Mucosa of rectum (tissue), 2 donors: ENCODE results near the gene PSME3.

Experiments
- H3K27ac ChIP-seq, 2 donors: one replicate each; pipeline ENCODE4 v1.7.0; 2013; ENCODE audit warnings: inconsistent platforms in 2 of 2, low read depth in 2 of 2, low read length in 2 of 2
- H3K27me3 ChIP-seq, 2 donors: one replicate each; pipeline ENCODE4 v1.7.0; 2013; ENCODE audit warnings: low read length in 2 of 2; ENCODE audit not compliant: control insufficient read depth in 2 of 2, insufficient read depth in 2 of 2
- H3K36me3 ChIP-seq, 2 donors: one replicate each; pipeline ENCODE4 v1.7.0; 2013; ENCODE audit warnings: low read length in 2 of 2; ENCODE audit not compliant: control insufficient read depth in 2 of 2, insufficient read depth in 2 of 2
- H3K4me1 ChIP-seq, 2 donors: one replicate each; pipeline ENCODE4 v1.7.0; 2013; ENCODE audit warnings: low read length in 2 of 2, mild to moderate bottlenecking in 1 of 2; ENCODE audit not compliant: control insufficient read depth in 2 of 2, insufficient read depth in 2 of 2
- H3K4me3 ChIP-seq, 2 donors: one replicate each; pipeline ENCODE4 v1.7.0; 2013; ENCODE audit warnings: low read length in 2 of 2
- H3K9ac ChIP-seq, 2 donors: one replicate each; pipeline ENCODE4 v1.7.0; 2013; ENCODE audit warnings: low read length in 2 of 2, low read depth in 1 of 2, mild to moderate bottlenecking in 1 of 2
- H3K9me3 ChIP-seq, 2 donors: one replicate each; pipeline ENCODE4 v1.7.0; 2013; ENCODE audit warnings: low read length in 2 of 2; ENCODE audit not compliant: control insufficient read depth in 2 of 2
- donor health status: healthy.
- donor health status: Normal muscosa, but diverticular disease.

PSME3 gene

DNA sequence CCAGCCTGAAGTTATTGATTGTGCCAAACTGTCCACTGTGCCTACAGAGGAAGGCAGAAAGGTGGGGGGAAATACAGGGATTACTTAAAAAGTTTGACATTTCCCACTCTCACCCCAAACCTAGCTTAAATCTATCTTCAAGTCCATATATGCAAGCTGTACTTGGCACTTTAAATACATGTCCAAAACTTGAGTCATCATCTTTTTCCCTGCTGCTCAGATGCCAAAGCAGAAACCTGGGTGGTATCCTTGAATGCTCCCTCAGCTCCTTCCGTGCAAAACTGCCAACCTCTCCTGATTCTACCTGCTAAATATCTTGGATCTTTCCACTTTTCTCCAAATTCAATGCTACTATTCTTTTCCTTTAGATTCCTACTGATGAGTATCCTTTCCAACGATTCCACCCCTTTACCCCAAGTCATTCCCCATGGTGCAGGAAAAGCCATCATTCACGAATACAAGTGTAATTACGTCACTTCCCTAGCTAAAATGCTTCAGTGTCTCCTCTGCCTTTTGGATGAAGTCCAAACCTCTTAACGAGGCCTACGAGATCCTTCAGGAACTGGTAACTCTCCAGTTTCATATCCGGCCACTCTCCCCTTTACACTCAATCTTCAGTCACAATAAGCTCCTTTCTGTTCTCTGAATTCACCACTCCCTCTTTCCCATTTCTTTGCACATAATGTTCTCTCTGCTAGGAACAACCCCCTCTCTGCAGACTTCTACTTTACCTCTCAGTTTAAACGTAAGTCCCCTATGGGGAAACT, 18.4 kb upstream of the PSME3 start:
- H3K9ac ChIP-seq = no peak overlapping the region
- H3K27ac ChIP-seq = no peak overlapping the region
- no peaks in the 10 kb centered on the region for H3K4me1 ChIP-seq
- H3K36me3 ChIP-seq = peaks cover 64 to 73% of the 10 kb centered on the region in 2 donors
- no peaks in the 10 kb centered on the region for H3K27me3 ChIP-seq
- H3K9me3 ChIP-seq = no peaks in the 10 kb centered on the region
- no peak overlapping the region for H3K4me3 ChIP-seq

DNA sequence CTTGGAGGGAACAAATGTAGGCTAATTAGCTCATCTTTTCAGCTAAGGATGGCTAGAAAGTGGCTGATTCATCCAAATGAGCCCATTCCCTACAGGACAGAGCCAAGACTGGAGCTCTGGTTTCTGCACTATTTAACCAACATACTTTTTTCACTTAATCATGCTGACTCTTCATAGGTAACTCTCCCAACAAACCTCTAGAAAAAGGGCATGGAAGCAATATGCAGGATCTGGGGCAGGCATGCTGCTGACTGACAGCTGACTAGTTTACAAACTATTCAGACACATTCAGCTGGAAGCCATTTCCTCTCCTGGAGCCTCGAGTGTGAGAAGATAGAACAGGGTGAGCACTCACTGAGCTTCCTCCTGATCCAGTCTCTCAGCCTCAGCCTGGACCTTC, 15.3 kb upstream of the PSME3 start:
- H3K27ac ChIP-seq = no peak overlapping the region
- H3K4me1 ChIP-seq = no peaks in the 10 kb centered on the region
- no peak overlapping the region for H3K4me3 ChIP-seq
- H3K9me3 ChIP-seq = no peaks in the 10 kb centered on the region
- no peaks in the 10 kb centered on the region for H3K27me3 ChIP-seq
- H3K9ac ChIP-seq = no peak overlapping the region
- H3K36me3 ChIP-seq = peaks cover 60 to 76% of the 10 kb centered on the region in 2 donors

DNA sequence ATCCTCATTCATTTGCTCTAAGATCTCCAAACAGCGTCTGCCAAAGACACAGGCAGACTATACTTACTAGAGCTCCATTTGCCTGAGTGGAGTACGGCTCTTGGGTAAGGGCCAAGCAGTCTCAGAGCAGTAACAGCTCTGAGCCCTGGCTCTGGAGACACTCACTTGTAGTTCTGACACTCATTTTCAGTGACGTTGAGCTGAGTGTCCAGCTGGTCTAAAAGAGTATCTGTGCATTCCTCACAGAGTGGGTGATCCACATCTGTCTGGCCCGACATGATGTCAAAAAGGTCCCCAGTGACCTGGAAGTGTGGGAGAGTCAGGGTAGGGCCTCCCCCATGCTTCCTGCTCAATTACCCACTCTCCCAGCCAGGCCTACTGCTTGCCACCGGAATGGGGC, 14.8 kb upstream of the PSME3 start:
- Histone ChIP-seq H3K27ac (no peak overlapping the region), H3K4me3 (no peak overlapping the region), H3K36me3 (peaks cover 59 to 75% of the 10 kb centered on the region in 2 donors), H3K27me3 (no peaks in the 10 kb centered on the region), H3K9ac (no peak overlapping the region), H3K9me3 (no peaks in the 10 kb centered on the region), H3K4me1 (peaks cover under 1% of the 10 kb centered on the region in 2 donors)

DNA sequence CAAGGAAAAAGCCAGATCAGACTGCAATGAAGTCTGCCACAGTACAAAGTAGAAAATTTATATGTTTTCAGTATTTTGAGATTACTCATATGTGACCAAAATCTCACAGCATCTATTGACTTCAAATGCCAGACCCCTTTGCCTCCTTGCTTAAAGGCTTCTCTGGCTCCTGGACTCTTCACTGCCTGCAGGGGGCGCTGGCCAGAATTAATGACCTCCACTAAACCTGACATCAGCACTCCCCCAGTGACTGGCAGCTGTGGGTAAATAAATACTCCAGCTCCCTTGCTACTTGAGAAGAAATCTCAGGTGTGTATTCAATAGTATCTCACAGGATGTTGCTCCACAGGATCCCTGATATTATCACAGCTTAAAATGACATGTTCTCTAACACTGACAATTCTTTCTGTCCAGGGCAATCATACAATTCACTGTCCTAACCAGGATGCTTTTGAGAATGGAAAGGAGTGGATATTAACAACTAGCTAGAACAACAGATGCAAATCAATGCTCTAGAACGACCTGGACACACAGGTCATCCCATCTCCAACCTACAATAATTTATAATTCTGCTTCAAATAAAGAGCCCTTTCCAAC, 13.2 kb upstream of the PSME3 start:
- H3K27ac ChIP-seq = no peak overlapping the region

DNA sequence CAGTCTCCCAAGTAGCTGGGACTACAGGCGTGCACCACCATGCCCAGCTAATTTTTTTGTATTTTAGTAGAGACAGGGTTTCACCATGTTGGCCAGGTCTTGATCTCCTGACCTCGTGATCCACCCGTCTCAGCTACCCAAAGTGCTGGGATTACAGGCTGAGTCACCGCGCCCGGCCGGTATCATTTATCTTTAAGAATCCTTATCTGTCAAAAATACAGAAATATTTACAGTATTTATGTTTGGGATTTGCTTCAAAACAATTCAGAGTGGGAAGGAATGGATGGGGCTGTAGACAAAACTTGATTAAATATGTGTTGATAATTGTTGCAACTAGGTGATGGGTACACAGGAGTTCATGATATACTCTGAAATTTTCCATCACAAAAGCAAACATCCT, 12.0 kb upstream of the PSME3 start:
- no peaks in the 10 kb centered on the region for H3K27me3 ChIP-seq

More for the DNA sequence above, 13.2 kb upstream of the PSME3 start:
- H3K4me1 ChIP-seq = peaks cover 4% of the 10 kb centered on the region in 2 donors
- H3K9me3 ChIP-seq = no peaks in the 10 kb centered on the region
- no peak overlapping the region for H3K9ac ChIP-seq
- no peak overlapping the region for H3K4me3 ChIP-seq
- H3K36me3 ChIP-seq = peaks cover 43 to 60% of the 10 kb centered on the region in 2 donors
- no peaks in the 10 kb centered on the region for H3K27me3 ChIP-seq

DNA sequence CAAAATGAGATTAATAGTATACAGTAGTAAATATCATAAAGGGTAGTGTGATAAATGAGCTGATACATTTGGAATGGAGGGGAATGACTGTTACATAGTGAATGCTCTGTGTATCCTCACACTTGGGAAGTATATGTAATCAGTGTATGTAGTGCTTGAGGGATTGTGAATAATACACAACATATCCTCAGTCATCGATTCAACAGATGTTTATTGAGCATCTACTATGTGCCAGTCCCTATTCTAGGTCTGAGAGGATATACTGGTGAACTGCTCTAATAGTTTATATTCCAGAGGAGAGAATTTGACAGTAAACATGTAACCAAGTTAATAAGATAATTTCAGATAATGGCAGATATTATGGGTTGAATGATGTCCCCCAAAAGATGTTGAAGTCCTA, 5.7 kb upstream of the PSME3 start:
- H3K4me3 ChIP-seq = no peak overlapping the region
- H3K27ac ChIP-seq = no peak overlapping the region

More for the DNA sequence above, 12.0 kb upstream of the PSME3 start:
- peaks cover 32 to 49% of the 10 kb centered on the region in 2 donors for H3K36me3 ChIP-seq
- H3K27ac ChIP-seq = no peak overlapping the region
- H3K9ac ChIP-seq = no peak overlapping the region
- H3K4me3 ChIP-seq = no peak overlapping the region
- H3K9me3 ChIP-seq = no peaks in the 10 kb centered on the region
- H3K4me1 ChIP-seq = peaks cover 4% of the 10 kb centered on the region in 2 donors

DNA sequence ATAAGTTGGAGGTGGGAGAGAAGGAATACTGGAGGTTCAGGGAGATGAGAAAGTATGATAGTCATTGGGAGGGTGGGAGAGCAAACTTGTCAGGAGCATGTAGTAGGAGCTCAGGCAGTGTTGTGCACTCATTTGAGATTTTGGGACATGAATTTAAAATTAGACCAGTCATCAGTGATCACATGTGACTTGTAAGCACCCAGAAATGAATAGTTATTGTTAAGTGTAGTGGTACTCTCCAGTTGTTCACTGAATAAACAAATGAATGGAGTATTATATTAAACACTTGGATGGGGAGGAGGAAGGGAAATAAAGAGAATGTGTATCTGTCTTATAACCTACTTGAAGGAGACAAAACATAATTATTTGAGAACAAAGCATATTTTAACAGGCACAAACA, 2.2 kb upstream of the PSME3 start:
- no peak overlapping the region for H3K27ac ChIP-seq
- peaks cover 11 to 16% of the 10 kb centered on the region in 2 donors for H3K4me1 ChIP-seq
- H3K9ac ChIP-seq = no peak overlapping the region
- H3K4me3 ChIP-seq = no peak overlapping the region
- no peaks in the 10 kb centered on the region for H3K27me3 ChIP-seq
- peaks cover 0 to 5% of the 10 kb centered on the region in 2 donors for H3K36me3 ChIP-seq
- no peaks in the 10 kb centered on the region for H3K9me3 ChIP-seq

More for the DNA sequence above, 5.7 kb upstream of the PSME3 start:
- H3K36me3 ChIP-seq = no peaks in the 10 kb centered on the region
- no peaks in the 10 kb centered on the region for H3K27me3 ChIP-seq
- H3K9ac ChIP-seq = no peak overlapping the region
- peaks cover 7 to 8% of the 10 kb centered on the region in 2 donors for H3K4me1 ChIP-seq
- no peaks in the 10 kb centered on the region for H3K9me3 ChIP-seq

DNA sequence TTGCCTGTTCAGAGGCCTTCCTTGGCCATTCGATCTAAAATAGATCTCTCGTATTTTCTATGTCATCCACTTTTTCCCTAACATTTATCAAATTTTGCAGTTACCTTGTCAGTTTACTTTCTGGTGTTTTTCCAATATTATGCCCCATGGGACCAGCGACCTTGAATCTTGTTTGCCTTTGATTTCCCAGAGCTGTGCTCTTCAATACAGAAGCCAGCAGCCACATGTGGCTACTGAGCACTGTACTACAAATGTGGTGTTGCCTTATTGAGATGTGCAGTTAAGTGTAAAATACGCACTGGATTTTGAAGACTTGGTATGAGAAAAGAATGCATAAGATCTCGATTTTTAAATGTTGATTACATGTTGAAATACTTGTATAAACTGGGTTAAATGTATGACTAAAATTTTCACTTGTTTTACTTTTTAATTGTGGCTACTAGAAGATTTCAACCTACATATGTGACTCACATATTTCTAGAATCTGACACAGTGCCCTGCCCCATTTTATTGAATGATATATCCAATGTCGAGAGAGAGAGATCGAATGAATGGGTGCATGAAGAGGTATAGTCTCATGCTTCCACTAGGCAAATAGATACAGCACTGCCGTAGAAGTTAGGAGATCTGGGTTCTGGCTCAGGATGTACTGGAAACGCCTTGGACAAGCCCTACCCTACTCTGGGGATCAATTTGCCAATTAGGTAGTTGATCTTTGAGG, 824 bp upstream of the PSME3 start:
- H3K4me3 ChIP-seq = peak overlapping the region; percentile 93 to 99
- peaks cover 11 to 16% of the 10 kb centered on the region in 2 donors for H3K4me1 ChIP-seq
- no peaks in the 10 kb centered on the region for H3K27me3 ChIP-seq
- peak overlapping the region; percentile 69 to 87 for H3K27ac ChIP-seq
- H3K9me3 ChIP-seq = no peaks in the 10 kb centered on the region
- peak overlapping the region; percentile 93 to 94 for H3K9ac ChIP-seq
- peaks cover 6 to 11% of the 10 kb centered on the region in 2 donors for H3K36me3 ChIP-seq

DNA sequence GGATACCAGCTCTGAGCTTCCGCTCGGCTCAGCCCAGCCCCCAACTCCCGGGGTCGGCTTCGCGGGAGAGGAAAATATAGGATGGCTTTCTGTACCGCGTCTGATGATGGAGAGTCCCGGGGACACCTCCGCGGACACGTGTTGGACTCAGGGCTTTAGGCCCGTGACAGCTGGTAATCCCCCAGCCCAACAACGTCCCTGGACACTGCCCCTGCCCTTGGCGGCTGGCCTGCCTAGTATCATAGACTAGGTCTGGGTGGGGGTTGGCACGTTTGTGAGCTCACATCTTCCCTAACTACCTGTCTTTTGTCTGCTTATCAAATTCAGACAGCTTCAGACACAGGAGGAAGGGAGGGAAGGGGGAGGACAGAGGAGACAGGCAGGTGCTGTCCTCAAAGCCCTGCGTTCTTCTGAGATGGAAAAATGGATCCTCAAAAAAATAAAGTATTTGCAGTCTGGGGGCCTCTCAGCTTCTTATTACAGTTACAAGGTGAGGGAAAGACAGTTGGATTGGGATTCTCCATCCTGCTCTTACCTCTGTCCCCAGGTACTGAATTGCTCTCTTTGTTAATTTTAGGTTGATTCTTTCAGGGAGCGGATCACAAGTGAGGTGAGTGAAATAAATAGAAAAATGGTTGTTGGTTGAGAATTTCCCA, 698 bp downstream of the PSME3 start:
- Histone ChIP-seq H3K27me3 (no peaks in the 10 kb centered on the region), H3K9me3 (no peaks in the 10 kb centered on the region), H3K27ac (peak overlapping the region; percentile 69 to 87), H3K36me3 (peaks cover 19 to 26% of the 10 kb centered on the region in 2 donors), H3K4me1 (peaks cover 11 to 16% of the 10 kb centered on the region in 2 donors), H3K4me3 (peak overlapping the region; percentile 93 to 99), H3K9ac (peak overlapping the region; percentile 93 to 94)
